ENCODE results near the gene F7.

- no peak for TF ChIP-seq POLR2A (IDR thresholded peaks at IDR 0.05)
- TF ChIP-seq, protein P1, sequence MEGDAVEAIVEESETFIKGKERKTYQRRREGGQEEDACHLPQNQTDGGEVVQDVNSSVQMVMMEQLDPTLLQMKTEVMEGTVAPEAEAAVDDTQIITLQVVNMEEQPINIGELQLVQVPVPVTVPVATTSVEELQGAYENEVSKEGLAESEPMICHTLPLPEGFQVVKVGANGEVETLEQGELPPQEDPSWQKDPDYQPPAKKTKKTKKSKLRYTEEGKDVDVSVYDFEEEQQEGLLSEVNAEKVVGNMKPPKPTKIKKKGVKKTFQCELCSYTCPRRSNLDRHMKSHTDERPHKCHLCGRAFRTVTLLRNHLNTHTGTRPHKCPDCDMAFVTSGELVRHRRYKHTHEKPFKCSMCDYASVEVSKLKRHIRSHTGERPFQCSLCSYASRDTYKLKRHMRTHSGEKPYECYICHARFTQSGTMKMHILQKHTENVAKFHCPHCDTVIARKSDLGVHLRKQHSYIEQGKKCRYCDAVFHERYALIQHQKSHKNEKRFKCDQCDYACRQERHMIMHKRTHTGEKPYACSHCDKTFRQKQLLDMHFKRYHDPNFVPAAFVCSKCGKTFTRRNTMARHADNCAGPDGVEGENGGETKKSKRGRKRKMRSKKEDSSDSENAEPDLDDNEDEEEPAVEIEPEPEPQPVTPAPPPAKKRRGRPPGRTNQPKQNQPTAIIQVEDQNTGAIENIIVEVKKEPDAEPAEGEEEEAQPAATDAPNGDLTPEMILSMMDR (IDR thresholded peaks at IDR 0.05): no peak
These were observed 48.5 kb upstream of the F7 start for GRCh38 chr13:113057084-113057483.

Measured in thyroid gland (tissue), 4 donors.